Muscle layer of colon (tissue), 2 donors: ENCODE results near the gene FAIM.

ENCODE experiments used
- H3K27ac ChIP-seq: one replicate; pipeline ENCODE4 v1.7.0; 2013; ENCODE audit warnings: low read depth, mild to moderate bottlenecking, low read length, moderate library complexity
- H3K27me3 ChIP-seq, 2 donors: one replicate each; pipeline ENCODE4 v1.7.0; 2013; ENCODE audit warnings: low read length in 2 of 2, mild to moderate bottlenecking in 2 of 2; ENCODE audit not compliant: insufficient read depth in 2 of 2, control insufficient read depth in 1 of 2
- H3K36me3 ChIP-seq: one replicate; pipeline ENCODE4 v1.7.0; 2013; ENCODE audit warnings: mild to moderate bottlenecking, low read length; ENCODE audit not compliant: insufficient read depth
- H3K4me1 ChIP-seq: one replicate; pipeline ENCODE4 v1.7.0; 2013; ENCODE audit warnings: mild to moderate bottlenecking, low read length; ENCODE audit not compliant: insufficient read depth
- H3K4me3 ChIP-seq, 2 donors: one replicate each; pipeline ENCODE4 v1.7.0; 2013; ENCODE audit warnings: low read length in 2 of 2, low read depth in 1 of 2, mild to moderate bottlenecking in 1 of 2, moderate library complexity in 1 of 2
- H3K9ac ChIP-seq: one replicate; pipeline ENCODE4 v1.7.0; 2013; ENCODE audit warnings: low read length
- H3K9me3 ChIP-seq: one replicate; pipeline ENCODE4 v1.7.0; 2013; ENCODE audit warnings: mild to moderate bottlenecking, low read length
- donor health status: abdominal sarcoma.
- donor health status: Adenocarcinoma of cecum.

FAIM gene

GRCh38 chr3:138609898-138610266, 1.3 kb downstream of the FAIM start:
- Histone ChIP-seq H3K27me3 (no peaks in the 10 kb centered on the region), H3K36me3 (no peaks in the 10 kb centered on the region), H3K4me3 (peak overlapping the region; percentile 58 to 84), H3K4me1 (peaks cover 15% of the 10 kb centered on the region), H3K9ac (peak overlapping the region; percentile 85), H3K9me3 (peaks cover 3% of the 10 kb centered on the region), H3K27ac (peak overlapping the region; percentile 95)

GRCh38 chr3:138615462-138615861, 6.9 kb downstream of the FAIM start:
- Histone ChIP-seq H3K9ac (no peak overlapping the region), H3K36me3 (no peaks in the 10 kb centered on the region), H3K9me3 (no peaks in the 10 kb centered on the region), H3K4me3 (no peak overlapping the region), H3K27ac (no peak overlapping the region), H3K4me1 (peaks cover 5% of the 10 kb centered on the region), H3K27me3 (no peaks in the 10 kb centered on the region)

- Histone ChIP-seq H3K9me3 (no peaks in the 10 kb centered on the region), H3K4me3 (no peak overlapping the region), H3K27ac (no peak overlapping the region), H3K27me3 (no peaks in the 10 kb centered on the region), H3K36me3 (peaks cover 5% of the 10 kb centered on the region), H3K4me1 (peaks cover 5% of the 10 kb centered on the region), H3K9ac (no peak overlapping the region)
These were observed 11.9 kb downstream of the FAIM start for GRCh38 chr3:138620431-138620830.

- no peaks in the 10 kb centered on the region for H3K9me3 ChIP-seq
- no peaks in the 10 kb centered on the region for H3K27me3 ChIP-seq
- no peak overlapping the region for H3K4me3 ChIP-seq
- no peak overlapping the region for H3K9ac ChIP-seq
- no peak overlapping the region for H3K27ac ChIP-seq
- peaks cover 12% of the 10 kb centered on the region for H3K36me3 ChIP-seq
- H3K4me1 ChIP-seq: no peaks in the 10 kb centered on the region
These were observed 15.9 kb downstream of the FAIM start for GRCh38 chr3:138624518-138624917.

GRCh38 chr3:138625707-138626365, 17.3 kb downstream of the FAIM start:
- Histone ChIP-seq H3K4me3 (no peak overlapping the region), H3K36me3 (peaks cover 17% of the 10 kb centered on the region), H3K27me3 (no peaks in the 10 kb centered on the region), H3K4me1 (no peaks in the 10 kb centered on the region), H3K27ac (no peak overlapping the region), H3K9me3 (no peaks in the 10 kb centered on the region), H3K9ac (no peak overlapping the region)

- Histone ChIP-seq H3K9me3 (no peaks in the 10 kb centered on the region), H3K27ac (no peak overlapping the region), H3K9ac (no peak overlapping the region), H3K4me1 (no peaks in the 10 kb centered on the region), H3K4me3 (no peak overlapping the region), H3K36me3 (peaks cover 18% of the 10 kb centered on the region), H3K27me3 (no peaks in the 10 kb centered on the region)
These were observed 21.0 kb downstream of the FAIM start for GRCh38 chr3:138629526-138629925.

- H3K9ac ChIP-seq: no peak overlapping the region
- H3K27me3 ChIP-seq: no peaks in the 10 kb centered on the region
- no peaks in the 10 kb centered on the region for H3K4me1 ChIP-seq
- H3K4me3 ChIP-seq: no peak overlapping the region
- no peaks in the 10 kb centered on the region for H3K9me3 ChIP-seq
- H3K36me3 ChIP-seq: no peaks in the 10 kb centered on the region
- H3K27ac ChIP-seq: no peak overlapping the region
These were observed 30.1 kb downstream of the FAIM start for GRCh38 chr3:138638641-138639040.

- H3K9me3 ChIP-seq: no peaks in the 10 kb centered on the region
- no peak overlapping the region for H3K4me3 ChIP-seq
- H3K27ac ChIP-seq: no peak overlapping the region
These were observed 32.0 kb downstream of the FAIM start for GRCh38 chr3:138640537-138640936.

GRCh38 chr3:138642226-138642926, 33.8 kb downstream of the FAIM start:
- Histone ChIP-seq H3K9ac (no peak overlapping the region), H3K9me3 (no peaks in the 10 kb centered on the region), H3K36me3 (no peaks in the 10 kb centered on the region), H3K27ac (no peak overlapping the region), H3K27me3 (no peaks in the 10 kb centered on the region), H3K4me1 (no peaks in the 10 kb centered on the region), H3K4me3 (no peak overlapping the region)

More at GRCh38 chr3:138640537-138640936, 32.0 kb downstream of the FAIM start:
- Histone ChIP-seq H3K36me3 (no peaks in the 10 kb centered on the region), H3K9ac (no peak overlapping the region), H3K4me1 (no peaks in the 10 kb centered on the region), H3K27me3 (no peaks in the 10 kb centered on the region)

GRCh38 chr3:138642927-138643253, 34.3 kb downstream of the FAIM start:
- no peak overlapping the region for H3K4me3 ChIP-seq
- no peak overlapping the region for H3K27ac ChIP-seq
- no peak overlapping the region for H3K9ac ChIP-seq
- H3K27me3 ChIP-seq: no peaks in the 10 kb centered on the region
- no peaks in the 10 kb centered on the region for H3K9me3 ChIP-seq
- no peaks in the 10 kb centered on the region for H3K4me1 ChIP-seq
- H3K36me3 ChIP-seq: no peaks in the 10 kb centered on the region

- H3K27ac ChIP-seq: no peak overlapping the region
- H3K9me3 ChIP-seq: no peaks in the 10 kb centered on the region
- no peak overlapping the region for H3K9ac ChIP-seq
- peaks cover 17% of the 10 kb centered on the region for H3K36me3 ChIP-seq
- H3K4me1 ChIP-seq: no peaks in the 10 kb centered on the region
- no peaks in the 10 kb centered on the region for H3K27me3 ChIP-seq
- H3K4me3 ChIP-seq: no peak overlapping the region
These were observed 37.4 kb downstream of the FAIM start for GRCh38 chr3:138646008-138646407.

- Histone ChIP-seq H3K4me3 (no peak overlapping the region), H3K4me1 (no peaks in the 10 kb centered on the region), H3K9ac (no peak overlapping the region), H3K36me3 (peaks cover 17% of the 10 kb centered on the region), H3K27ac (no peak overlapping the region), H3K9me3 (no peaks in the 10 kb centered on the region), H3K27me3 (no peaks in the 10 kb centered on the region)
These were observed 37.9 kb downstream of the FAIM start for GRCh38 chr3:138646513-138646912.
